Measurements from ENCODE around the gene RIPK3. TPM values are rescaled to one million over a fixed set of nuclear protein-coding genes. Genes with fewer than 3 reads are reported as not detected.

RIPK3 gene
- total and polyA plus RNA-seq, 8 donors: 6.4 to 42.6 (median 13.5) TPM

DNA sequence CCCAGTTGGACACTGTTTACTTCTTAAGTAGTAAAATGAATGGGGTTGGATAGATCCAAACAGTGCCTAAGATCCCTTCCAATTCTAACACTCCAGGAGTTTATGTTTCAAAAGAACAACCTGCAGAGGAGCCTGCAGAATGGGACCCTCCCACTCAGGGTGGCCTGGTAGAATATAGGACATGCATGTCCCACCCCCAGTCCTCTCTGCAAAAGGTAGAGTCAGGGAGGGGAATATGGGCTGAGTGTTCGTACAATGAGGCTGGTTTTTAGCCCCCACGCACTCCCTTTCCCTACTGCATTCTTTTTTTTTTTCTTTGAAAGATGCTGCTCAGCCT lies 47.2 kb upstream of the RIPK3 start:
- no peak overlapping the region for H3K27ac ChIP-seq
- DNase-seq: no peak
- TF ChIP-seq CTCF (IDR thresholded peaks at IDR 0.05) (no peak), EP300 (IDR thresholded peaks at IDR 0.05) (no peak), POLR2A (IDR thresholded peaks at IDR 0.05) (no peak), POLR2AphosphoS5 (IDR thresholded peaks at IDR 0.05) (no peak)
- H3K4me1 ChIP-seq: peaks cover 0 to 10% (median under 1%) of the 10 kb centered on the region in 4 donors
- intact Hi-C loops (cut with DNase I; ENCODE audit: low total_unique reads): no loop called here
- H3K27me3 ChIP-seq: no peaks in the 10 kb centered on the region
- 82 to 92% (median 87%) methylated on average over 2 of the region's 2 CpGs for WGBS, 5 donors
- no peak overlapping the region for H3K4me3 ChIP-seq
- no peaks in the 10 kb centered on the region for H3K36me3 ChIP-seq
- H3K9me3 ChIP-seq: no peaks in the 10 kb centered on the region

- TF ChIP-seq POLR2AphosphoS5 (IDR thresholded peaks at IDR 0.05) (no peak), CTCF (IDR thresholded peaks at IDR 0.05) (no peak), POLR2A (IDR thresholded peaks at IDR 0.05) (no peak), EP300 (IDR thresholded peaks at IDR 0.05) (no peak)
- H3K27ac ChIP-seq: no peak overlapping the region
- H3K4me1 ChIP-seq: peaks cover 0 to 10% (median 0%) of the 10 kb centered on the region in 4 donors
- DNase-seq: no peak
- intact Hi-C loops (cut with DNase I; ENCODE audit: low total_unique reads): no loop called here
- H3K36me3 ChIP-seq: no peaks in the 10 kb centered on the region
- 76 to 86% (median 83%) methylated on average over 4 of the region's 4 CpGs for WGBS, 5 donors
- no peaks in the 10 kb centered on the region for H3K9me3 ChIP-seq
- H3K27me3 ChIP-seq: no peaks in the 10 kb centered on the region
- H3K4me3 ChIP-seq: no peak overlapping the region
Measured at GRCh38 chr14:24385524-24385923, 45.7 kb upstream of the RIPK3 start.

- intact Hi-C loops (cut with DNase I; ENCODE audit: low total_unique reads): no loop called here
- WGBS, 5 donors: 85 to 92% (median 91%) methylated on average over 4 of the region's 4 CpGs
- no peak for DNase-seq
- Histone ChIP-seq H3K27ac (no peak overlapping the region), H3K9me3 (no peaks in the 10 kb centered on the region), H3K27me3 (no peaks in the 10 kb centered on the region), H3K4me3 (no peak overlapping the region), H3K4me1 (peaks cover 0 to 10% (median 0%) of the 10 kb centered on the region in 4 donors), H3K36me3 (no peaks in the 10 kb centered on the region)
- TF ChIP-seq POLR2AphosphoS5 (IDR thresholded peaks at IDR 0.05) (no peak), CTCF (IDR thresholded peaks at IDR 0.05) (no peak), EP300 (IDR thresholded peaks at IDR 0.05) (no peak), POLR2A (IDR thresholded peaks at IDR 0.05) (no peak)
Measured at GRCh38 chr14:24384169-24384568, 44.4 kb upstream of the RIPK3 start.

DNA sequence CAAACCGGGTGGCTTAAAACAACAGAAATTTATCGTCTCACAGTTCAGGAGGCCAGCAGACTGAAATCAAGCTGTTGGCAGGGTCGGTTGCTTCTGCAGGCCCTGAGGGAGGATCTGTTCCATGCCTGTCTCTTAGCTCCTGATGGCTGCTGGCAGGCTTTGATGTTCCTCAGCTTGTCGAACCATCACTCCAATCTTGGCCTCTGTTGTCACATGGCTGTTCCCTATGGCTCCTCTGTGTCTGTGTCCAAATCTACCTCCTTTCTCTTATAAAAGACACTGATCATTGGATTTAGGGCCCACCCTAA lies 42.2 kb upstream of the RIPK3 start:
- peak in 1 of 2 donors; percentile 8 for DNase-seq
- TF ChIP-seq POLR2A (IDR thresholded peaks at IDR 0.05): no peak
- TF ChIP-seq EP300 (IDR thresholded peaks at IDR 0.05): no peak
- TF ChIP-seq CTCF (IDR thresholded peaks at IDR 0.05): no peak
- no peak for TF ChIP-seq POLR2AphosphoS5 (IDR thresholded peaks at IDR 0.05)
- Histone ChIP-seq H3K27ac (no peak overlapping the region), H3K36me3 (peaks cover 0 to 9% (median 3%) of the 10 kb centered on the region in 4 donors), H3K4me1 (peaks cover 0 to 6% (median 0%) of the 10 kb centered on the region in 4 donors), H3K27me3 (no peaks in the 10 kb centered on the region), H3K9me3 (no peaks in the 10 kb centered on the region), H3K4me3 (no peak overlapping the region)
- 69 to 83% (median 78%) methylated on average over 4 of the region's 4 CpGs for WGBS, 5 donors
- intact Hi-C loops (cut with DNase I; ENCODE audit: low total_unique reads): no loop called here
